Measurements from ENCODE around the gene ADD3. TPM values are rescaled to one million over a fixed set of nuclear protein-coding genes. Genes with fewer than 3 reads are reported as not detected.

The ADD3 gene
- total RNA-seq, 1 experiment from 2014 or later, result 32.4 TPM

GRCh38 chr10:110093722-110094121, 85.9 kb downstream of the ADD3 start:
- ATAC-seq, result no peak
- Histone ChIP-seq H3K4me3 (ENCODE audit: low read depth in 2 of 2, low read length in 2 of 2) (no peak overlapping the region), H3K36me3 (ENCODE audit: control insufficient read depth, insufficient read depth, low read length) (no peaks in the 10 kb centered on the region), H3K9me3 (ENCODE audit: control insufficient read depth, insufficient read depth, low read depth, low read length) (no peaks in the 10 kb centered on the region), H3K4me1 (ENCODE audit: control insufficient read depth, insufficient read depth, low read length) (no peaks in the 10 kb centered on the region), H3K27me3 (ENCODE audit: control insufficient read depth, insufficient read depth, low read length) (no peaks in the 10 kb centered on the region), H3K27ac (ENCODE audit: low read length) (no peak overlapping the region)
- in situ Hi-C loops (cut with HindIII; ENCODE audit: low pct_unique_long_range_greater_than_20kb, low sequenced_read_pairs) (no loop called here), intact Hi-C loops (cut with micrococcal nuclease; ENCODE audit: unreplicated experiment) (no loop called here)
- BruUV-seq (replicated peaks), result no TSS peak
- ChIA-PET CTCF (no interaction called here), POLR2A (no interaction called here)
- DNase-seq (ENCODE audit: low read depth, low spot score), result no peak
- TF ChIP-seq POLR2AphosphoS5 (IDR thresholded peaks at IDR 0.05; ENCODE audit: low read depth, low read length), result no peak
- TF ChIP-seq, protein P1, sequence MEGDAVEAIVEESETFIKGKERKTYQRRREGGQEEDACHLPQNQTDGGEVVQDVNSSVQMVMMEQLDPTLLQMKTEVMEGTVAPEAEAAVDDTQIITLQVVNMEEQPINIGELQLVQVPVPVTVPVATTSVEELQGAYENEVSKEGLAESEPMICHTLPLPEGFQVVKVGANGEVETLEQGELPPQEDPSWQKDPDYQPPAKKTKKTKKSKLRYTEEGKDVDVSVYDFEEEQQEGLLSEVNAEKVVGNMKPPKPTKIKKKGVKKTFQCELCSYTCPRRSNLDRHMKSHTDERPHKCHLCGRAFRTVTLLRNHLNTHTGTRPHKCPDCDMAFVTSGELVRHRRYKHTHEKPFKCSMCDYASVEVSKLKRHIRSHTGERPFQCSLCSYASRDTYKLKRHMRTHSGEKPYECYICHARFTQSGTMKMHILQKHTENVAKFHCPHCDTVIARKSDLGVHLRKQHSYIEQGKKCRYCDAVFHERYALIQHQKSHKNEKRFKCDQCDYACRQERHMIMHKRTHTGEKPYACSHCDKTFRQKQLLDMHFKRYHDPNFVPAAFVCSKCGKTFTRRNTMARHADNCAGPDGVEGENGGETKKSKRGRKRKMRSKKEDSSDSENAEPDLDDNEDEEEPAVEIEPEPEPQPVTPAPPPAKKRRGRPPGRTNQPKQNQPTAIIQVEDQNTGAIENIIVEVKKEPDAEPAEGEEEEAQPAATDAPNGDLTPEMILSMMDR (IDR thresholded peaks at IDR 0.05), result no peak
- TF ChIP-seq, protein P2, sequence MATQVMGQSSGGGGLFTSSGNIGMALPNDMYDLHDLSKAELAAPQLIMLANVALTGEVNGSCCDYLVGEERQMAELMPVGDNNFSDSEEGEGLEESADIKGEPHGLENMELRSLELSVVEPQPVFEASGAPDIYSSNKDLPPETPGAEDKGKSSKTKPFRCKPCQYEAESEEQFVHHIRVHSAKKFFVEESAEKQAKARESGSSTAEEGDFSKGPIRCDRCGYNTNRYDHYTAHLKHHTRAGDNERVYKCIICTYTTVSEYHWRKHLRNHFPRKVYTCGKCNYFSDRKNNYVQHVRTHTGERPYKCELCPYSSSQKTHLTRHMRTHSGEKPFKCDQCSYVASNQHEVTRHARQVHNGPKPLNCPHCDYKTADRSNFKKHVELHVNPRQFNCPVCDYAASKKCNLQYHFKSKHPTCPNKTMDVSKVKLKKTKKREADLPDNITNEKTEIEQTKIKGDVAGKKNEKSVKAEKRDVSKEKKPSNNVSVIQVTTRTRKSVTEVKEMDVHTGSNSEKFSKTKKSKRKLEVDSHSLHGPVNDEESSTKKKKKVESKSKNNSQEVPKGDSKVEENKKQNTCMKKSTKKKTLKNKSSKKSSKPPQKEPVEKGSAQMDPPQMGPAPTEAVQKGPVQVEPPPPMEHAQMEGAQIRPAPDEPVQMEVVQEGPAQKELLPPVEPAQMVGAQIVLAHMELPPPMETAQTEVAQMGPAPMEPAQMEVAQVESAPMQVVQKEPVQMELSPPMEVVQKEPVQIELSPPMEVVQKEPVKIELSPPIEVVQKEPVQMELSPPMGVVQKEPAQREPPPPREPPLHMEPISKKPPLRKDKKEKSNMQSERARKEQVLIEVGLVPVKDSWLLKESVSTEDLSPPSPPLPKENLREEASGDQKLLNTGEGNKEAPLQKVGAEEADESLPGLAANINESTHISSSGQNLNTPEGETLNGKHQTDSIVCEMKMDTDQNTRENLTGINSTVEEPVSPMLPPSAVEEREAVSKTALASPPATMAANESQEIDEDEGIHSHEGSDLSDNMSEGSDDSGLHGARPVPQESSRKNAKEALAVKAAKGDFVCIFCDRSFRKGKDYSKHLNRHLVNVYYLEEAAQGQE (IDR thresholded peaks at IDR 0.05; ENCODE audit: insufficient read depth in 1 of 2, low read depth in 2 of 2, low read length in 1 of 2), result no peak
- TF ChIP-seq SIN3A (IDR thresholded peaks at IDR 0.05; ENCODE audit: borderline replicate concordance, insufficient read depth, low read depth, low read length), result no peak

- Histone ChIP-seq H3K4me3 (ENCODE audit: low read depth in 2 of 2, low read length in 2 of 2) (no peak overlapping the region), H3K27me3 (ENCODE audit: control insufficient read depth, insufficient read depth, low read length) (no peaks in the 10 kb centered on the region), H3K36me3 (ENCODE audit: control insufficient read depth, insufficient read depth, low read length) (no peaks in the 10 kb centered on the region), H3K4me1 (ENCODE audit: control insufficient read depth, insufficient read depth, low read length) (no peaks in the 10 kb centered on the region), H3K9me3 (ENCODE audit: control insufficient read depth, insufficient read depth, low read depth, low read length) (no peaks in the 10 kb centered on the region), H3K27ac (ENCODE audit: low read length) (no peak overlapping the region)
- TF ChIP-seq, protein P1 (IDR thresholded peaks at IDR 0.05), result no peak
- TF ChIP-seq TCF7L2 (IDR thresholded peaks at IDR 0.05; ENCODE audit: low read depth, low read length) (no peak), SIN3A (IDR thresholded peaks at IDR 0.05; ENCODE audit: borderline replicate concordance, insufficient read depth, low read depth, low read length) (no peak), POLR2AphosphoS5 (IDR thresholded peaks at IDR 0.05; ENCODE audit: low read depth, low read length) (no peak)
- TF ChIP-seq, protein P2 (IDR thresholded peaks at IDR 0.05; ENCODE audit: insufficient read depth in 1 of 2, low read depth in 2 of 2, low read length in 1 of 2), result no peak
- no peak for DNase-seq (ENCODE audit: low read depth, low spot score)
- intact Hi-C loops (cut with micrococcal nuclease; ENCODE audit: unreplicated experiment), result no loop called here
- ChIA-PET POLR2A (no interaction called here), CTCF (no interaction called here)
- ATAC-seq, result no peak
- BruUV-seq (replicated peaks), result no TSS peak
- in situ Hi-C loops (cut with HindIII; ENCODE audit: low pct_unique_long_range_greater_than_20kb, low sequenced_read_pairs), result no loop called here
Observed at GRCh38 chr10:110094786-110095185, 87.0 kb downstream of the ADD3 start.

Measured in Panc1 (cell line).